Skeletal muscle cell (primary cell): Measurements from ENCODE around the gene MRTFB.

ENCODE experiments used
- DNase-seq: peaks from one replicate; pipeline ENCODE4 v3.0.0-alpha.2; 2010; ENCODE audit warnings: low read depth
- H3K4me3 ChIP-seq: 2 replicates; pipeline ENCODE4 v1.5.1; 2011; ENCODE audit warnings: low read depth, mild to moderate bottlenecking, control low read depth, low read length, moderate library complexity

The MRTFB gene

GRCh38 chr16:14314116-14314515 lies 243.0 kb downstream of the MRTFB start:
- no peak for DNase-seq

GRCh38 chr16:14315683-14316320 lies 244.7 kb downstream of the MRTFB start:
- DNase-seq, result no peak
- no peak overlapping the region for H3K4me3 ChIP-seq

More at GRCh38 chr16:14314116-14314515, 243.0 kb downstream of the MRTFB start:
- no peak overlapping the region for H3K4me3 ChIP-seq
